GM23338 (cell line): ENCODE data around the gene TUBB8B. TPM values are rescaled to one million over a fixed set of nuclear protein-coding genes. Genes with fewer than 3 reads are reported as not detected.
A peak's percentile ranks its signal among the peaks of the same experiment; 100 is the strongest.
"Not testable (repeated sequence)": the region's sequence is repeated elsewhere in the genome, so short reads cannot be mapped to it uniquely, and the experiment has no call there.

ENCODE experiments used
- ATAC-seq: fragments of 200-7000 bp; cut with Tn5 transposase; 3 replicates; pipeline ENCODE4 v1.9.1; 2020
- DNase-seq: peaks from one replicate; pipeline ENCODE4 v3.0.0-alpha.2; 2015; ENCODE audit warnings: low spot score
- H2AFZ ChIP-seq: fragments of 200-600 bp; sonication (generic); 2 replicates; pipeline ENCODE4 v1.8.0; 2016; ENCODE audit warnings: antibody characterized with exemption, mild to moderate bottlenecking, moderate library complexity
- H3F3A ChIP-seq: fragments of 200-600 bp; sonication (generic); replicated peaks from 2 replicates; pipeline ENCODE4 v1.8.0; 2017; ENCODE audit warnings: antibody characterized with exemption, mixed run types, low read depth
- H3K27ac ChIP-seq: fragments of 200-600 bp; sonication (generic); 2 replicates; pipeline ENCODE4 v1.6.1; 2016; ENCODE audit warnings: low read depth
- H3K27me3 ChIP-seq: fragments of 200-600 bp; sonication (generic); 2 replicates; pipeline ENCODE4 v1.8.0; 2016; ENCODE audit warnings: mild to moderate bottlenecking, mixed run types, moderate library complexity; ENCODE audit not compliant: insufficient read depth
- H3K36me3 ChIP-seq: fragments of 200-600 bp; sonication (generic); 2 replicates; pipeline ENCODE4 v1.8.0; 2016; ENCODE audit warnings: mild to moderate bottlenecking; ENCODE audit not compliant: insufficient read depth
- H3K4me1 ChIP-seq: fragments of 200-600 bp; sonication (generic); 2 replicates; pipeline ENCODE4 v1.8.0; 2016; ENCODE audit warnings: mild to moderate bottlenecking, moderate library complexity; ENCODE audit not compliant: insufficient read depth
- H3K4me2 ChIP-seq: fragments of 200-600 bp; sonication (generic); 2 replicates; pipeline ENCODE4 v1.7.1; 2017; ENCODE audit warnings: mixed run types
- H3K4me3 ChIP-seq: fragments of 200-600 bp; sonication (generic); 2 replicates; pipeline ENCODE4 v1.6.1; 2016; ENCODE audit warnings: mixed run types
- H3K79me2 ChIP-seq: fragments of 200-600 bp; sonication (generic); replicated peaks from 2 replicates; pipeline ENCODE4 v1.8.0; 2017; ENCODE audit warnings: mild to moderate bottlenecking; ENCODE audit not compliant: insufficient read depth
- H3K9me2 ChIP-seq: fragments of 200-600 bp; sonication (generic); 2 replicates; pipeline ENCODE4 v1.8.0; 2017; ENCODE audit not compliant: insufficient read depth
- H4K20me1 ChIP-seq: fragments of 200-600 bp; sonication (generic); replicated peaks from 2 replicates; pipeline ENCODE4 v1.8.0; 2017; ENCODE audit warnings: mild to moderate bottlenecking; ENCODE audit not compliant: insufficient read depth
- H3K27ac Mint-ChIP-seq: 2 replicates; pipeline ENCODE4 v1.8.0; 2020; ENCODE audit warnings: inconsistent platforms, mild to moderate bottlenecking, moderate library complexity, mixed read lengths
- H3K27me3 Mint-ChIP-seq: 3 replicates; pipeline ENCODE4 v1.8.0; 2022; ENCODE audit warnings: low read depth, mild to moderate bottlenecking, moderate library complexity, mixed read lengths, inconsistent platforms; ENCODE audit not compliant: insufficient read depth, poor library complexity
- H3K36me3 Mint-ChIP-seq: 3 replicates; pipeline ENCODE4 v1.8.0; 2021; ENCODE audit warnings: low read depth, mild to moderate bottlenecking, inconsistent platforms, moderate library complexity, mixed read lengths
- H3K4me1 Mint-ChIP-seq: 3 replicates; pipeline ENCODE4 v1.8.0; 2020; ENCODE audit warnings: mild to moderate bottlenecking, inconsistent platforms, mixed read lengths
- H3K4me3 Mint-ChIP-seq: 3 replicates; pipeline ENCODE4 v1.8.0; 2021; ENCODE audit warnings: moderate library complexity, mild to moderate bottlenecking, inconsistent platforms, mixed read lengths
- H3K9me3 Mint-ChIP-seq: 3 replicates; pipeline ENCODE4 v1.8.0; 2020; ENCODE audit warnings: moderate library complexity, mild to moderate bottlenecking, inconsistent platforms, mixed read lengths
- long read RNA-seq: library from polyadenylated mRNA; unstranded; transcript quantifications from one replicate; pipeline ENCODE4 v2.0.0, GENCODE V29; 2020; ENCODE audit not compliant: unreplicated experiment
- polyA plus RNA-seq: library from polyadenylated mRNA; unstranded; fragments of >200 nt; fragmentation: Nextera tagmentation; extraction: Ambion mirVana; gene quantifications from 2 replicates; pipeline ENCODE4 v1.2.1, GENCODE V29; 2016
- total RNA-seq: library from RNA; depleted of rRNA; stranded (reverse); fragments of >200 nt; shearing (Covaris generic); gene quantifications from 2 replicates; pipeline ENCODE4 v1.2.3, GENCODE V29; 2014; rRNA removed
- TF ChIP-seq, protein P1 (sequence below), 2 experiments: fragments of 200-600 bp in 1 of 2; sonication (generic) in 1 of 2; conservative IDR thresholded peaks; 2 replicates each; pipeline versions ENCODE4 v1.5.1 to v1.6.1; 2016 to 2017; ENCODE audit warnings: antibody characterized with exemption in 2 of 2, low read depth in 2 of 2, mild to moderate bottlenecking in 2 of 2, moderate library complexity in 1 of 2

Gene TUBB8B
- total RNA-seq (1.0 and 3.6 TPM in 2 replicates), polyA plus RNA-seq (0.74 and 1.2 TPM in 2 replicates)
- long read RNA-seq: 0 reads

DNA sequence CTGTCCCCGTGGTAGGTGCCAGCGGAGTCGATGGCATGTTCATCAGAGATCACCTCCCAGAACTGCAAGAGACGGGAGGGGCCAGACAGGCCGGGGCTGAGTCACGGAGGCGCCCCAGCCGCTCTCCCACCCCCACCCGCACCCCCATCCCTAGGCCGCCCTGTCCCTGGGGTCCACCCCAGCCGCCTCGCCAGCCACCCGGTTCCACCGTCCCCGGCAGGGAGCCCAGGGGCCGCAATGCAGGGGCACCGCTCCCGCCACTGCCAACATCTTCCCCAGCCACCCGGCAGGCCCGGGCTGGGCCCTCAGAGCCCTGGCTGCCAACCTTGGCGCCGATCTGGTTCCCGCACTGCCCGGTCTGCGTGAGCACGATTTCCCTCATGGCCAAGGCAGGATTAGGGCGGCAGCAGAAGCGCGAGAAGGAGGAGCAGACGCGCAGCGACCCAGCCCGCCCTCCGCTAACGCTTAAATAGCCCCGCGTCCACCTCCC, at the start of gene TUBB8B:
Gene TUBB8B, minus strand, starts transcription at position 440 of the 490 bp plus-strand sequence. Its CDS starts 58 bp downstream, at position 382.
- H3F3A ChIP-seq, H3K4me1 ChIP-seq, H3K27ac ChIP-seq, DNase-seq, ATAC-seq, H3K36me3 Mint-ChIP-seq, H4K20me1 ChIP-seq, H3K9me2 ChIP-seq, H3K27me3 Mint-ChIP-seq, H3K79me2 ChIP-seq, H3K36me3 ChIP-seq, H3K4me1 Mint-ChIP-seq, H3K27ac Mint-ChIP-seq, H3K4me3 Mint-ChIP-seq, H2AFZ ChIP-seq, H3K4me2 ChIP-seq, H3K4me3 ChIP-seq, H3K27me3 ChIP-seq: not testable (repeated sequence)
- H3K9me3 Mint-ChIP-seq: peaks cover 50% of the 10 kb centered on the region

DNA sequence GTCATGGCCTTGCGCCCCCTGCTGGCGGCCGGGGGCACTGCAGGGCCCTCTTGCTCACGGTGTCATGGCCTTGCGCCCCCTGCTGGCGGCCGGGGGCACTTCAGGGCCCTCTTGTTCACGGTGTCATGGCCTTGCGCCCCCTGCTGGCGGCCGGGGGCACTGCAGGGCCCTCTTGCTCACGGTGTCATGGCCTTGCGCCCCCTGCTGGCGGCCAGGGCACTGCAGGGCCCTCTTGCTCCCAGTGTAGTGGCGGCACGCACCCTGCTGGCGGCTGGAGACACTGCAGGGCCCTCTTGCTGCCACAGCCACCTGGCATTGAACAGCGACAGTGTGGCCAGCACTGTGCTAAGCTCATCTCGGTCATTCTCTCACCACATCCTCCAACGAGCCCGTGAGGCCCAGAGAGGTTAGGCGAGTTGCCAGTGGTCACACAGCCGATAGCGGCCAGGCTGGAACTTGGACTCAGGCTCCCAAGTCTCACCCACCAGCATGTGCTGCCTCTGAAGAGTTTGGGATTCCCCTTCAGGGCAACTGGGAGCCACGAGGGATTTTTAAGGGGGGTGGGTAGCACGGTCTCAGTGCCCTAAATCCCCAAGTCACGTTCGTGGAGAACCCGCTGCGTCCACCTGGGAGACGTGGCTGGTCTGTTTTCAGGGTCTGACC, 48.0 kb upstream of the TUBB8B start:
- not testable (repeated sequence) for H3K27ac Mint-ChIP-seq, ATAC-seq, DNase-seq, H3K27ac ChIP-seq, H3K4me3 ChIP-seq, H2AFZ ChIP-seq, H3K4me2 ChIP-seq, H4K20me1 ChIP-seq, H3K4me1 ChIP-seq, H3K27me3 ChIP-seq, H3K36me3 ChIP-seq, H3K9me2 ChIP-seq, H3K4me1 Mint-ChIP-seq, H3F3A ChIP-seq, H3K79me2 ChIP-seq, H3K4me3 Mint-ChIP-seq
- TF ChIP-seq, protein P1, sequence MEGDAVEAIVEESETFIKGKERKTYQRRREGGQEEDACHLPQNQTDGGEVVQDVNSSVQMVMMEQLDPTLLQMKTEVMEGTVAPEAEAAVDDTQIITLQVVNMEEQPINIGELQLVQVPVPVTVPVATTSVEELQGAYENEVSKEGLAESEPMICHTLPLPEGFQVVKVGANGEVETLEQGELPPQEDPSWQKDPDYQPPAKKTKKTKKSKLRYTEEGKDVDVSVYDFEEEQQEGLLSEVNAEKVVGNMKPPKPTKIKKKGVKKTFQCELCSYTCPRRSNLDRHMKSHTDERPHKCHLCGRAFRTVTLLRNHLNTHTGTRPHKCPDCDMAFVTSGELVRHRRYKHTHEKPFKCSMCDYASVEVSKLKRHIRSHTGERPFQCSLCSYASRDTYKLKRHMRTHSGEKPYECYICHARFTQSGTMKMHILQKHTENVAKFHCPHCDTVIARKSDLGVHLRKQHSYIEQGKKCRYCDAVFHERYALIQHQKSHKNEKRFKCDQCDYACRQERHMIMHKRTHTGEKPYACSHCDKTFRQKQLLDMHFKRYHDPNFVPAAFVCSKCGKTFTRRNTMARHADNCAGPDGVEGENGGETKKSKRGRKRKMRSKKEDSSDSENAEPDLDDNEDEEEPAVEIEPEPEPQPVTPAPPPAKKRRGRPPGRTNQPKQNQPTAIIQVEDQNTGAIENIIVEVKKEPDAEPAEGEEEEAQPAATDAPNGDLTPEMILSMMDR (conservative IDR thresholded peaks at IDR 0.05; ENCODE audit: low read depth in 2 of 2): peak in 1 of 2 experiments; percentile 16; a peak in 1 of 4 replicates
- H3K36me3 Mint-ChIP-seq: peaks cover 27% of the 10 kb centered on the region
- peaks cover 79% of the 10 kb centered on the region for H3K9me3 Mint-ChIP-seq
- H3K27me3 Mint-ChIP-seq: peaks cover 12% of the 10 kb centered on the region

DNA sequence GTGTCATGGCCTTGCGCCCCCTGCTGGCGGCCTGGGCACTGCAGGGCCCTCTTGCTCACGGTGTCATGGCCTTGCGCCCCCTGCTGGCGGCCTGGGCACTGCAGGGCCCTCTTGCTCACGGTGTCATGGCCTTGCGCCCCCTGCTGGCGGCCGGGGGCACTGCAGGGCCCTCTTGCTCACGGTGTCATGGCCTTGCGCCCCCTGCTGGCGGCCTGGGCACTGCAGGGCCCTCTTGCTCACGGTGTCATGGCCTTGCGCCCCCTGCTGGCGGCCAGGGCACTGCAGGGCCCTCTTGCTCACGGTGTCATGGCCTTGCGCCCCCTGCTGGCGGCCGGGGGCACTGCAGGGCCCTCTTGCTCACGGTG, 47.3 kb upstream of the TUBB8B start:
- not testable (repeated sequence) for H3K27me3 ChIP-seq, H3F3A ChIP-seq, H3K36me3 ChIP-seq, H3K4me2 ChIP-seq, H3K4me1 ChIP-seq, ATAC-seq, H3K27ac Mint-ChIP-seq, H3K79me2 ChIP-seq, H3K4me3 ChIP-seq, H4K20me1 ChIP-seq, DNase-seq, H3K27ac ChIP-seq, H2AFZ ChIP-seq, H3K4me1 Mint-ChIP-seq, H3K4me3 Mint-ChIP-seq, H3K9me2 ChIP-seq
- H3K36me3 Mint-ChIP-seq: peaks cover 27% of the 10 kb centered on the region
- H3K27me3 Mint-ChIP-seq: peaks cover 12% of the 10 kb centered on the region
- peaks cover 85% of the 10 kb centered on the region for H3K9me3 Mint-ChIP-seq

DNA sequence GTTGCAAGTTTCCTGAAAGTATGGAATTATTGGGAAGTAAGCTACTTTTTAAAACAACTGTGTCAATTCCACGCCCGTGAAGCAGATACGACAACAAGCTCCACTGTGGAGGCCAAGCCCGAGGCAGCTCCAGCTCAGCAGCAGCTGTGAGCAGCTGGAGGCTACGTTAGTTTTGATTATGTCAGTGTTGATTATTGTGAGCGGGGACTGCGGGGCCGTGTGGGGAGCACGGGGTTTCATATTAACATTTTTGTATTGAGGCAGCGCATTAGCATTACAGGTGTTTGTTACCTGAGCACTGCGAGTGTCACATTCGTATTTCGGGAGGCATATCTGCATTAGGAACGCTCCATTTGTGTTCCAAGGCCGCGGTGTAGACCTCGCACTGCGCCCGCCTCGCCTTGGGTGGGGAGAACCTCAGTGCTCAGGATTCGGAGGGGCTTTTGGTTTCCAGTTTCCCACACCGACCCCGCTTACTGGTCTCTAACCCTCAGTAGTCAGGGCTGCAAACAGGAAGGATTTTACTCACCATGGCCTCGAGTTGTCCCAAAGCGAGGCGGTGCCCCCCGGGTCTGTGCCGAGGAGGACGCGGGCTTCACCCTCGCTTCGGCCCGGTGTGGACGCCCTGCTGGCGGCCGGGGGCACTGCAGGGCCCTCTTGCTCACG, 46.8 kb upstream of the TUBB8B start:
- not testable (repeated sequence) for H3K27me3 Mint-ChIP-seq, H3K27ac Mint-ChIP-seq, ATAC-seq, H3K79me2 ChIP-seq, DNase-seq, H3K36me3 ChIP-seq, H3K4me1 ChIP-seq, H3K4me2 ChIP-seq, H3K4me3 Mint-ChIP-seq, H2AFZ ChIP-seq, H3K27me3 ChIP-seq, H3K4me1 Mint-ChIP-seq, H3K27ac ChIP-seq, H3K4me3 ChIP-seq, H4K20me1 ChIP-seq, H3K9me2 ChIP-seq, H3F3A ChIP-seq
- Mint-ChIP-seq H3K36me3 (peaks cover 27% of the 10 kb centered on the region), H3K9me3 (peaks cover 84% of the 10 kb centered on the region)

DNA sequence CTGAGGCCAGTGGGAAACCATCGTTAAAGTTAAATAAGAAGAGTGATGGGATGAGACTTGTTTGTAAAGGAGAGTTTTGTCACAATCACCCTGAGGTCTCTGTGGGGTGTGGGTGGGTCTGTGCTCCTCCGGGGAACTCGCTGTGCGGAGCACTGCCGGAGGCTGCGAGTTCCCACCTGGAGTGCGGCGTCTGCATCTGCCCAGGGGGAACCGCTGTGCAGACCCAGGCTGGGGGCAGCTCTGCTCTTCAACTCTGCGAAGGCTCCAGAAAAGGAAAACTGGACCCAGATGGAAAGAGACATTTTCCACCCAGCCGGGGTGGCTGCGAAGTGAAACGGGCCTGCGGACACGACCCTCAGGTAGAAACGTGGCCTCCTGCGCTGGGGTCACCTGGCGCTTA, 46.2 kb upstream of the TUBB8B start:
- H3K4me3 ChIP-seq, H3K9me2 ChIP-seq, DNase-seq, H3K4me3 Mint-ChIP-seq, H3K27me3 Mint-ChIP-seq, H3K4me1 ChIP-seq, H4K20me1 ChIP-seq, H3K27me3 ChIP-seq, H3K27ac Mint-ChIP-seq, H3K79me2 ChIP-seq, H3F3A ChIP-seq, H3K4me1 Mint-ChIP-seq, H3K4me2 ChIP-seq, H2AFZ ChIP-seq, H3K27ac ChIP-seq, H3K36me3 ChIP-seq, ATAC-seq: not testable (repeated sequence)
- Mint-ChIP-seq H3K9me3 (peaks cover 85% of the 10 kb centered on the region), H3K36me3 (peaks cover 23% of the 10 kb centered on the region)
